OCI-LY7 (cell line): ENCODE data around the gene RNFT2.

ENCODE experiments used
- EZH2phosphoT487 ChIP-seq: fragments of 200-600 bp; sonication (generic); IDR thresholded peaks from 2 replicates; pipeline ENCODE4 v1.6.1; 2018; ENCODE audit warnings: low read depth, borderline replicate concordance, mild to moderate bottlenecking, mixed run types, antibody characterized with exemption, low read length, moderate library complexity, mixed read lengths
- TF ChIP-seq, protein P1 (sequence below): fragments of 200-600 bp; sonication (generic); conservative IDR thresholded peaks from 2 replicates; pipeline ENCODE4 v1.5.1; 2014; ENCODE audit warnings: mild to moderate bottlenecking, antibody characterized with exemption, low read length, moderate library complexity, mixed read lengths

DNA sequence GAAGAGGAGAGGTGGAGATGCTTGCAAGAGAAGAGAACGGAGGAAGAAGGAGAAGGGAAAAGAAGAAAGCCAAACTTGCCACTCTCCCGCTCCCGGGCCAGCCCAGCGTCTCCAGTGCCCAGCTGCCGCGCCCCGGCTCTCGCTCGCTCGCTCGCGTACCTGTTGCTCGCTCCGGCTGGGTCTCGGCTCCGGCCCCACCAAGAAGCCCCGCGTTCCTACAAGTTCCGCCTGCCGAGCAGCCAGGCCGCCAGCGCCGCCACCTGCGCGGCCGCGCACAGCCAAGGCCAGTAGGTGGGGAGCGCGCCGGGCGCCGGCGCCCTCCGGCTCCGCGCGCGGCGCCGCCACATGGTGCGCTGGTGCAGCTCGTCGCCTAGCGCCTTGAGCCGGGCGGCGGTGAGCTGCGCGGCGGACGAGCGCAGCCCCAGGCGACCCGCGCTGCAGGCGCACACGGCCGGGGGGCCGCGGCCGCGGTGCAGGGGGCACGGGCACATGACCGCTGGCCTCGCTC is 142.8 kb downstream of the RNFT2 start:
- TF ChIP-seq, protein P1, sequence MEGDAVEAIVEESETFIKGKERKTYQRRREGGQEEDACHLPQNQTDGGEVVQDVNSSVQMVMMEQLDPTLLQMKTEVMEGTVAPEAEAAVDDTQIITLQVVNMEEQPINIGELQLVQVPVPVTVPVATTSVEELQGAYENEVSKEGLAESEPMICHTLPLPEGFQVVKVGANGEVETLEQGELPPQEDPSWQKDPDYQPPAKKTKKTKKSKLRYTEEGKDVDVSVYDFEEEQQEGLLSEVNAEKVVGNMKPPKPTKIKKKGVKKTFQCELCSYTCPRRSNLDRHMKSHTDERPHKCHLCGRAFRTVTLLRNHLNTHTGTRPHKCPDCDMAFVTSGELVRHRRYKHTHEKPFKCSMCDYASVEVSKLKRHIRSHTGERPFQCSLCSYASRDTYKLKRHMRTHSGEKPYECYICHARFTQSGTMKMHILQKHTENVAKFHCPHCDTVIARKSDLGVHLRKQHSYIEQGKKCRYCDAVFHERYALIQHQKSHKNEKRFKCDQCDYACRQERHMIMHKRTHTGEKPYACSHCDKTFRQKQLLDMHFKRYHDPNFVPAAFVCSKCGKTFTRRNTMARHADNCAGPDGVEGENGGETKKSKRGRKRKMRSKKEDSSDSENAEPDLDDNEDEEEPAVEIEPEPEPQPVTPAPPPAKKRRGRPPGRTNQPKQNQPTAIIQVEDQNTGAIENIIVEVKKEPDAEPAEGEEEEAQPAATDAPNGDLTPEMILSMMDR, result peak; percentile 49; the same call in 1 of the 2 replicates
- no peak for TF ChIP-seq EZH2phosphoT487
